Measurements from ENCODE around the gene KMT2E.

The KMT2E gene

DNA sequence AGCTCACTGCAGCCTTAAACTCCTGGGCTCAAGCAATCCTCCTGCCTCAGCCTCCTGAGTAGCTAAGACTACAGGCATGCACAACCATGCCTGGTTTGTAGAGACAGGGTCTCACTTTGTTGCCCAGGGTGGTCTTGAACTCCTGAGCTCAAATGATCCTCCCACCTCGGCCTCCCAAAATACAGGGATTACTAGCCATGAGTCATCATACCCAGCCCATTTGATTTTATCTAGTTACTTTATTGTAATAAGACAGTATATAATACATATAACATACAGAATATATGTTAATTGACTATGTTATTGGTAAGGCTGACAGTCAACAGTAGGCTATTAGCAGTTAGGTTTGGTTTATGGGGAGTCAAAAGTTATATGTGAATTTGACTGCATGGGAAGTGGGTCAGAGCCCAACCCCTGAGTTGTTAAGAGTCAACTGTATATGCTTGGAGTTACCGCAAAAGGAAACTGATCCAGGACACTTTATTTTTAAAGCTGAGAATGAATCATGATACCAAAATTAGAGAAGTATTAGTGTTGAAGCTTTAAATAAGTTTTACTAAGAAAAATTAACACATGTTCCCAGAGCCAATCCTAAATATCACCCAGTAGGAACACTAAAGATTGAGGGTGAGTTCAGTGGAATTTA, 20.7 kb upstream of the KMT2E start:
- no peak for TF ChIP-seq ZFX (IDR thresholded peaks at IDR 0.05; ENCODE audit: borderline replicate concordance)
- TF ChIP-seq, protein P1, sequence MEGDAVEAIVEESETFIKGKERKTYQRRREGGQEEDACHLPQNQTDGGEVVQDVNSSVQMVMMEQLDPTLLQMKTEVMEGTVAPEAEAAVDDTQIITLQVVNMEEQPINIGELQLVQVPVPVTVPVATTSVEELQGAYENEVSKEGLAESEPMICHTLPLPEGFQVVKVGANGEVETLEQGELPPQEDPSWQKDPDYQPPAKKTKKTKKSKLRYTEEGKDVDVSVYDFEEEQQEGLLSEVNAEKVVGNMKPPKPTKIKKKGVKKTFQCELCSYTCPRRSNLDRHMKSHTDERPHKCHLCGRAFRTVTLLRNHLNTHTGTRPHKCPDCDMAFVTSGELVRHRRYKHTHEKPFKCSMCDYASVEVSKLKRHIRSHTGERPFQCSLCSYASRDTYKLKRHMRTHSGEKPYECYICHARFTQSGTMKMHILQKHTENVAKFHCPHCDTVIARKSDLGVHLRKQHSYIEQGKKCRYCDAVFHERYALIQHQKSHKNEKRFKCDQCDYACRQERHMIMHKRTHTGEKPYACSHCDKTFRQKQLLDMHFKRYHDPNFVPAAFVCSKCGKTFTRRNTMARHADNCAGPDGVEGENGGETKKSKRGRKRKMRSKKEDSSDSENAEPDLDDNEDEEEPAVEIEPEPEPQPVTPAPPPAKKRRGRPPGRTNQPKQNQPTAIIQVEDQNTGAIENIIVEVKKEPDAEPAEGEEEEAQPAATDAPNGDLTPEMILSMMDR (IDR thresholded peaks at IDR 0.05) = no peak
- no peak overlapping the region for H3K27ac ChIP-seq

- H3K27ac ChIP-seq = peak overlapping the region; percentile 24
- TF ChIP-seq ZFX (IDR thresholded peaks at IDR 0.05; ENCODE audit: borderline replicate concordance) = no peak
- TF ChIP-seq, protein P1 (IDR thresholded peaks at IDR 0.05) = no peak
Observed at GRCh38 chr7:104998040-104998752, 15.8 kb upstream of the KMT2E start.

GRCh38 chr7:105000200-105000599, 13.8 kb upstream of the KMT2E start:
- TF ChIP-seq, protein P1 (IDR thresholded peaks at IDR 0.05) = no peak
- no peak for TF ChIP-seq ZFX (IDR thresholded peaks at IDR 0.05; ENCODE audit: borderline replicate concordance)
- H3K27ac ChIP-seq = peak overlapping the region; percentile 44

DNA sequence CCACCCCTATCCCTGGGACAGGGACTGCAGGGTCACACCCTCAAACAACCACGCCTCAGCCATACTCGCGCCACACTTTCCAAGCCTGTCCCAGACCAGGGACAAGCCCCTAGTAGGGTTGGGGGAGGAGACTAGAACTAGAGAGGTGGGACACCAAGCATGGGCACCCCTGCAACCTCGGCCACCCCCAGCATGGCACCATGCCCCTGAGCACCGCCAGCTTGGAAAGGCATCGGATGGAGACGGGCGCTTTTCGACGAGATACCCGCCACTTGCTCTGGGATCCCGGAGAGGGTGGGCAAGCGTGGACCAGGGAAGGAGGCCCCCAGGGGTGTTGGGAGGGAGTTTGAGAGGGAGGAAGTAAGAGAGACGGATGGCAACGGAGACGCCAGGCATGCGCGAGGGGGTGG, 13.1 kb upstream of the KMT2E start:
- TF ChIP-seq, protein P1 (IDR thresholded peaks at IDR 0.05) = no peak
- no peak for TF ChIP-seq ZFX (IDR thresholded peaks at IDR 0.05; ENCODE audit: borderline replicate concordance)

GRCh38 chr7:105001652-105002184, 12.3 kb upstream of the KMT2E start:
- no peak for TF ChIP-seq ZFX (IDR thresholded peaks at IDR 0.05; ENCODE audit: borderline replicate concordance)
- TF ChIP-seq, protein P1 (IDR thresholded peaks at IDR 0.05) = no peak
- no peak overlapping the region for H3K27ac ChIP-seq

More for the DNA sequence above, 13.1 kb upstream of the KMT2E start:
- H3K27ac ChIP-seq = peak overlapping the region; percentile 44

GRCh38 chr7:105003275-105003674, 10.7 kb upstream of the KMT2E start:
- no peak for TF ChIP-seq ZFX (IDR thresholded peaks at IDR 0.05; ENCODE audit: borderline replicate concordance)
- TF ChIP-seq, protein P1 (IDR thresholded peaks at IDR 0.05) = no peak
- peak overlapping the region; percentile 19; the same call in 1 of the 2 replicates for H3K27ac ChIP-seq
